Large intestine (tissue), 3 donors: Measurements from ENCODE around the gene STIM2. TPM values are rescaled to one million over a fixed set of nuclear protein-coding genes. Genes with fewer than 3 reads are reported as not detected.

ENCODE experiments used
- DNase-seq, 2 donors: peaks; one replicate each; pipeline versions ENCODE4 v3.0.0 to v3.0.0-alpha.2; 2013
- H3K27ac ChIP-seq: one replicate; pipeline ENCODE4 v1.5.1; 2013; ENCODE audit warnings: low read length
- H3K27me3 ChIP-seq: 2 replicates; pipeline ENCODE4 v1.6.1; 2013; ENCODE audit warnings: low read length; ENCODE audit not compliant: control insufficient read depth, insufficient read depth
- H3K36me3 ChIP-seq: 2 replicates; pipeline ENCODE4 v1.6.1; 2013; ENCODE audit warnings: low read length; ENCODE audit not compliant: control insufficient read depth, insufficient read depth
- H3K4me1 ChIP-seq: one replicate; pipeline ENCODE4 v1.6.1; 2013; ENCODE audit warnings: low read length; ENCODE audit not compliant: control insufficient read depth, insufficient read depth
- H3K4me3 ChIP-seq: one replicate; pipeline ENCODE4 v1.5.1; 2013; ENCODE audit warnings: low read length
- H3K9me3 ChIP-seq: one replicate; pipeline ENCODE4 v1.6.1; 2013; ENCODE audit warnings: mild to moderate bottlenecking, low read depth, low read length, moderate library complexity; ENCODE audit not compliant: control insufficient read depth
- WGBS: methylation state at CpG from one replicate; pipeline ENCODE4 v1.1.5; 2013; ENCODE audit warnings: low lambda C conversion rate; ENCODE audit not compliant: insufficient coverage; 5-methylcytosine and 5-hydroxymethylcytosine counted together
- polyA plus RNA-seq: library from polyadenylated mRNA; unstranded; fragments of 120-200 nt; gene quantifications from one replicate; pipeline ENCODE4 v1.2.1, GENCODE V29; 2013

STIM2 gene
- polyA plus RNA-seq, 1 donor, result 30.9 TPM

DNA sequence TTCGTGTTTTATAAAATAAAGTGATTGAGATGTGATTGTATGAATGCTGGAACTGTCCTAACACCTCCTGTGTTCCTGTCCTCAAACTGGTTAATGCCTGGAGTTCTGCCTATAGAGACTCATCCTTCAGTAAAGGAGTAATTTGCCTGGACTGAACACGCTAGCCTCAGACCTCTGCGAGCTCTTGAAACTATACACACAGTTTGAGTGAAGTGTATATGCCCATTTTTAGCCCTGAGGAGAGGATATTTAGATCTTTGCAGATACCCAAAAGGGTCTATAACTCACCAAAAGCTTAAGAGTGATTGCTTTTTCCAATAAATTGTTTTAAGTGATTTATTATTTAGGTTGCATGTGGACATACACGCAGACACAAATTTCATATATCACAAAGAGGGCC lies 29.9 kb upstream of the STIM2 start:
- no peaks in the 10 kb centered on the region for H3K36me3 ChIP-seq
- no peaks in the 10 kb centered on the region for H3K27me3 ChIP-seq
- H3K9me3 ChIP-seq, result no peaks in the 10 kb centered on the region
- H3K4me1 ChIP-seq, result peaks cover 4% of the 10 kb centered on the region
- H3K27ac ChIP-seq, result no peak overlapping the region
- H3K4me3 ChIP-seq, result no peak overlapping the region
- WGBS, result 100% methylated on average over 1 of the region's 4 CpGs
- DNase-seq, result no peak

DNA sequence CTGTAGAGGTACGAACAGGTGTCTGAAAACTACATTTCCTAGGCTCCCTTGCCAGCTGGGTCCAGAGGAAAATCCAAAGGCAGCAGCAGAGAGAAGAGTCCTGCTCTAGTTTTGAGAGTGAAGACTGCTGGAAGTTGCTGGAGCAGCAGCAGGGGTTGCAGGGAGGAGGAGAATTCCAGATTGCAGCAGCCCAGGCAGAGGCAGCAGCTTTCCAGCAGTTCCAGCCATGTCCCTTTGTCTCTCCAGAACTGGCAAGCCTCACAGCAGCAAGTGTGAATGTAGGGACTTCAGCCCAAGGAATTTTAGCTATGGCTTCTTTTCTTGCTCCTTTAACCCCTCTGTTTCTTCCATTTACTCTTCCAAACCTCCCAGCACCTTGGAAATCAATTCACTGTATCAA lies 24.1 kb upstream of the STIM2 start:
- Histone ChIP-seq H3K9me3 (no peaks in the 10 kb centered on the region), H3K4me3 (no peak overlapping the region), H3K27ac (no peak overlapping the region), H3K27me3 (no peaks in the 10 kb centered on the region), H3K4me1 (peaks cover 12% of the 10 kb centered on the region), H3K36me3 (no peaks in the 10 kb centered on the region)
- no peak for DNase-seq
- WGBS, result no CpG with 5 or more reads among the region's 1 CpG

DNA sequence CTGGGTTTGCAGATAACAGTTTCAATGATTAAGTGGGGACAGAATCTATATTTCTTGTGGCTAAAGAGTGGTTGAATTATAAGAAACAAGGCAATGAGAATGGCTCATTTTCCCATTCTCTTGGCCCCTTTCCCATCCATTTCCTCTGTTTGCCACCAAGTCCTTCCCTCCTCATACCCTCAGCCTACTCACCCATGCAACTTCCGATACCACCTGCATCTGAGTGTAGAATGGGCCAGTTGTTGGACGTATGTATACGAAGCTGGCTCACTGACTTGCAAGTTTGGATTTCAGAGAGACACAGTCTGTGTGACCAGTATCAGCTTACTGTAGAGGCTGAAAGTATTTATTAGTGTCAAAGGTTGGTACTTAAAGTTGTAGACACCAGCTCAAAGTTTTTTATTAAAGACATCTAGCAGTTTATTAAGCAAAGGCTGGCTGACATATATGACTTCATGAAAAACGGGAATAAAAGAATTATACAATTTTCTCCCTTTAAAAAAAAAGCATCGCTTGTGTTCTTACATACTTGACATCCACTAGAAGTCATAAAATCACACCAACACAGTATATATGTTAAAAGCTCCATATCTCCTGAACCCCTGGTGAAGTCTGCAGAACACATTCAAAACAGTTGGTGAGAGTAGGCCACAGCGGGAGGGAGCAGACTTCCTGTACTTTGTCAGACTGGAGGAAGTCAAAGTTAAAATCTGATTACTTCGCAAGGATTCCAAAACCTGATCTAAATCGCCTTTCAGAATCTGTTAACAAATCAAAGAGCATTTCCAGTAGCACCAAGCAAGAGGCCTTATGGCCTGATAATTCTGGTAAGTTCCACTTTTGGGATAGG lies 22.4 kb upstream of the STIM2 start:
- no peak overlapping the region for H3K4me3 ChIP-seq
- 80% methylated on average over 1 of the region's 8 CpGs for WGBS
- H3K4me1 ChIP-seq, result peaks cover 12% of the 10 kb centered on the region
- H3K36me3 ChIP-seq, result no peaks in the 10 kb centered on the region
- DNase-seq, result peak in 1 of 2 donors; percentile 69
- H3K9me3 ChIP-seq, result no peaks in the 10 kb centered on the region
- H3K27me3 ChIP-seq, result no peaks in the 10 kb centered on the region
- H3K27ac ChIP-seq, result peak overlapping the region; percentile 41

DNA sequence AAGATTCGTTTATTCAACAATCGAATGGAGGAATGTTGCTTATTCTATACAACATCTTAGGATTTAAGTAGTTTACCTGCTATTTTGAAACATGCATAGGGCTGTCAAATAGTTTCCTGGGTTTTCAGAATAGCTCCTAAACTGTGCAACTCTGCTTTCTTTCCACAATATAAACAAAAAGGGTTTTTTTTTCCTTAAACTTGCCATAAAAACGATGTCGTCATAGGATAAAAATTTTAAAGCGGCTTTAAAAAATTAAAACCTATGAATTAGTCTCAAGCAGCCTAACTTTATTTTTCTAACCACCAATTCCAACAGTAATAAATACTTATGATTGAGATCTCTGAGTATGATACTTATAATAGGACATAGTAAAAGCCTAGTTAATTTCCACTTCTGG lies 21.6 kb upstream of the STIM2 start:
- H3K27me3 ChIP-seq, result no peaks in the 10 kb centered on the region
- no peak for DNase-seq
- H3K4me1 ChIP-seq, result peaks cover 12% of the 10 kb centered on the region
- no peak overlapping the region for H3K4me3 ChIP-seq
- H3K9me3 ChIP-seq, result no peaks in the 10 kb centered on the region
- no peaks in the 10 kb centered on the region for H3K36me3 ChIP-seq
- no peak overlapping the region for H3K27ac ChIP-seq
- 84% methylated on average over 5 of the region's 5 CpGs for WGBS

DNA sequence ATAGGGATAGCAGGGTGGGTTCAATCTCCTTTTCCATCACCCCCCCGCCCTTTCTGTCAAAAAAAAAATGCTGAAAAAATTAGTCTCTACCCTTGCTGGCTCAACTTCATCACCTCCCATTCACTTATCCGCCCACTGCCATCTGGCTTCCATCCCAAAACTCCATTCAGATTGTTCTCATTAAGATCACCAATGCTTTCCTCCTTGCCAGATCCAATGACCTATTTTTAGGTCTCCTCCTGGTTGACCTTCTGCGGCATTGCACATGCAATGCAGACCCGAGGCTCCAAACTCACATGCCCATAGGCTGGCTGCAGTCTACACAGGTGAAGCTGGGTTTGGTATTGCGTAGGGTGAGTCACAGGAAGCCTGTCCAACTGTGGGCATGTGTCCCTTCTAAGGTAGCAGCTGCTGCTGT lies 21.1 kb upstream of the STIM2 start:
- no peak overlapping the region for H3K27ac ChIP-seq
- H3K4me1 ChIP-seq, result peaks cover 12% of the 10 kb centered on the region
- no peak overlapping the region for H3K4me3 ChIP-seq
- H3K36me3 ChIP-seq, result no peaks in the 10 kb centered on the region
- no peaks in the 10 kb centered on the region for H3K27me3 ChIP-seq
- WGBS, result 100% methylated on average over 1 of the region's 5 CpGs
- no peak for DNase-seq
- H3K9me3 ChIP-seq, result no peaks in the 10 kb centered on the region

DNA sequence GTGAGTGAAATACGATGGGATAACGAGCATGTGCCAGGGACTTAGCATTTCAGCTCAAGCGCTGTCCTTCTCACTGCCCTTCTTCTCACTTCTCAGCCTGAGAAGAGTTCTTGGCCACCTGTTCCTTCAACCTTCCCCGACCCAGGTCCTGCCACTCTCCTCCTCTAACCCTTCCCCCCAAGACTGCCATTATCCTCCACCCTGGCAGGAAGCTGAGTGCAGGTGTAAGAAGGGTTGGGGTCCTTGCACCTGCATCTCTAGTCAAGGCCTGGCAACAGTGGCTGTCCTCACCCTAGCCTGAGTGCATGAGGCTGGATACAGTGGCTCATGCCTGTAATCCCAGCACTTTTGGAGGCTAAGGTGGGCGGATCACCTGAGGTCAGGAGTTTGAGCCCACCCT lies 19.9 kb upstream of the STIM2 start:
- Histone ChIP-seq H3K27me3 (no peaks in the 10 kb centered on the region), H3K27ac (no peak overlapping the region), H3K4me3 (no peak overlapping the region), H3K36me3 (no peaks in the 10 kb centered on the region), H3K4me1 (peaks cover 12% of the 10 kb centered on the region), H3K9me3 (no peaks in the 10 kb centered on the region)
- DNase-seq, result no peak
- no CpG with 5 or more reads among the region's 5 CpGs for WGBS

DNA sequence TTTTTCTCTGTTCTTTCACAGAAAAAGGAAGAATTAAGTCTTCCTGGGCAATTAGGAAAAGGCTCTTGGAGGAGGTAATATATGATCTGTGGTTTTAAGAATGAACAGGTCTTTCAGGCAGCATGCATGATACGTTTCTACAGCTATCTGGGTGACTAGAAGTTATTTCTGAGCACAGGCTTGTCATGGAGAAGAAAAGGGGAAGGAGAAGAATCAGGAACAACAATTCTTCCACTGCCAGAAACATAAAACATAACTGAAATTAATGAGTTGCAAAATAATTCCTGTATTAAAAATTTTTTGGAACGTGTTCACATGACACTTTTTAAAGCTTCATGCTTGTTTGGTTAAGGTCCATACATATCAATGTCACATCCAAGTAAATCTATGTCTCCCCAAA lies 17.7 kb upstream of the STIM2 start:
- Histone ChIP-seq H3K36me3 (no peaks in the 10 kb centered on the region), H3K27ac (no peak overlapping the region), H3K4me1 (peaks cover 8% of the 10 kb centered on the region), H3K4me3 (no peak overlapping the region), H3K9me3 (no peaks in the 10 kb centered on the region), H3K27me3 (no peaks in the 10 kb centered on the region)
- DNase-seq, result no peak
- WGBS, result no CpG with 5 or more reads among the region's 2 CpGs

DNA sequence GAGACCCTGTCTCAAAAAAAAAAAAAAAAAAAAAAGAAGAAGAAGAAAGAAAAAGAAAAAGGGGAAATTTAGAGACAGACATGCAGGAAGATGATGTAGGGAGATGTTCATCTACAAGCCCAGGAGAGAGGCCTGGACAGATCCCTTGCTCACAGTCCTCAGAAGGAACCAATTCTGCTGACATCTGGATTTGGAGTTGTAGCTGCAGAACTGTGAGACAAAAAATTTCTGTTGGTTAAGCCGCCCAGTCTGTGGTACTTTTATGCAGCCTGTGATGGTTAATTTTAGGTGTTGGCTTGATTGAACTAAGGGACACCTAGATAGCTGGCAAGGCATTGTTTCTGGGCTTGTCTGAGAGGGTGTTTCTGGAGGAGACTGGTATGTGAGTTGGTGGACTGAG lies 10.1 kb upstream of the STIM2 start:
- no peak overlapping the region for H3K4me3 ChIP-seq
- no peaks in the 10 kb centered on the region for H3K9me3 ChIP-seq
- no CpG with 5 or more reads among the region's 1 CpG for WGBS
- no peak for DNase-seq
- H3K36me3 ChIP-seq, result no peaks in the 10 kb centered on the region
- H3K4me1 ChIP-seq, result no peaks in the 10 kb centered on the region
- H3K27me3 ChIP-seq, result no peaks in the 10 kb centered on the region
- no peak overlapping the region for H3K27ac ChIP-seq

DNA sequence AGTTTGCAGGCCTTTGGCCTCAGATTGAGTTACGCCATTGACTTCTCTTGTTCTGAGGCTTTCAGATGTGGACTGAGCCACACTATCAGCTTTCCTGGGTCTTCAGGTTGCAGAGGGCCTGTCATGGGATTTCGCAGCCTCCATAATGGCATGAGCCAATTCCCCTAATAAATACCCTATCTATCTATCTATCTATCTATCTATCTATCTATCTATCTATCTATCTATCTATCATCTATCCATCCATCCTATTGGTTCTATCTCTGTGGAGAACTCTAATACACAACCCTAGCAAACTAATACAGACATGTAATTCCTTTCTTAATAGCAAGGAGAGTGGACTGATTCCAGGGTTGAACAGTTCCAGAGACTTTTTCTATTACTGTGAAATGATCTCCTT lies 9.5 kb upstream of the STIM2 start:
- no CpG with 5 or more reads among the region's 2 CpGs for WGBS
- H3K27me3 ChIP-seq, result no peaks in the 10 kb centered on the region
- H3K36me3 ChIP-seq, result no peaks in the 10 kb centered on the region
- no peaks in the 10 kb centered on the region for H3K4me1 ChIP-seq
- H3K4me3 ChIP-seq, result no peak overlapping the region
- no peaks in the 10 kb centered on the region for H3K9me3 ChIP-seq
- no peak for DNase-seq
- no peak overlapping the region for H3K27ac ChIP-seq

DNA sequence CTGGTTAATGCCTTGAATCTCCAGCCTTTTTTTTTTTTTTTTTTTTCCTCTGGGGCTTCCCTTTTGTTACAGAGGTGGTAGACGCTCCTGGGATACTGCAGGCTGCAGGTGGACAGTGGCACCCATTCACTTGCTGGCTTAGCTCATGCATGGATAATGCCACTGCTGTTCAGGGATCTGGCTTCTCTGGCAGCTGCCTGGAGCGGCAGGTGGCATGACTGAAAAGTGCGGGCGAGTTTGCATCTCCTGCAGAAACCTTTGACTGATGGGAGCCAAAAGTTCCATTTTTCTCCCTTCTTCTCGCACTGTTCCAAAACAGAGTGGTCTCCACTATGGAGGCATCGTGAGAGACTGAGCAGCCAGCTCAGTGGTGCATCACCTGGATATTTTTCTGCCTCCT lies 5.9 kb upstream of the STIM2 start:
- Histone ChIP-seq H3K4me1 (peaks cover 11% of the 10 kb centered on the region), H3K27me3 (no peaks in the 10 kb centered on the region), H3K4me3 (no peak overlapping the region), H3K27ac (no peak overlapping the region), H3K9me3 (no peaks in the 10 kb centered on the region), H3K36me3 (no peaks in the 10 kb centered on the region)
- no peak for DNase-seq
- WGBS, result 80% methylated on average over 1 of the region's 6 CpGs

DNA sequence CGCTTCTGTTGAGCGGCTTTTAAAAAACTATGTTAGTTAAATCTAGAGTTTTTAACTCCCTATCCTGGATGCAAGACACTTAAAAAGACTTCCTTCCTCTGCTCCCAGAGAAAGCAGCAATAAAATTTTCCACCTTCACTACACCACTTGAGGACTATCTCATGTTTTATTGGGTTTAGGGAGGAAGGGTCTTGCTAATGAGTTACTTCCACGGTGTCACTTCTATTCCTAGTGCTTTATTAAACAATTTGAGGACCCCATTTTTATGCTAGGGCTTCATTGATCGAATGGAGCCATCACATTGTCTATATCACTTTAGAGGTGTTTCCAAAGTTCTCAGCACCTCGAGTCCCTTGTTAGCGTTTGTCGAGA lies 3.7 kb upstream of the STIM2 start:
- no CpG with 5 or more reads among the region's 7 CpGs for WGBS
- H3K27ac ChIP-seq, result peak overlapping the region; percentile 76
- no peaks in the 10 kb centered on the region for H3K9me3 ChIP-seq

More for the DNA sequence above, 3.7 kb upstream of the STIM2 start:
- Histone ChIP-seq H3K4me1 (peaks cover 13% of the 10 kb centered on the region), H3K36me3 (no peaks in the 10 kb centered on the region), H3K27me3 (no peaks in the 10 kb centered on the region), H3K4me3 (peak overlapping the region; percentile 69)
- no peak for DNase-seq
